HCT116 (cell line): ENCODE measurements around the gene SULT1A1.

Experiments used
- RAD21 ChIP-seq: IDR thresholded peaks from 2 replicates; pipeline ENCODE4 v1.6.1; 2012; ENCODE audit warnings: low read depth, mild to moderate bottlenecking
- YY1 ChIP-seq: IDR thresholded peaks from 2 replicates; pipeline ENCODE4 v1.6.1; 2011; ENCODE audit warnings: low read length, low read depth, moderate library complexity, mild to moderate bottlenecking; ENCODE audit not compliant: insufficient replicate concordance; ENCODE audit errors: extremely low read depth

GRCh38 chr16:28555561-28555960, 54.3 kb downstream of the SULT1A1 start:
- TF ChIP-seq RAD21: no peak
- no peak for TF ChIP-seq YY1
